Embryonic facial prominence (tissue), 1 donor: Measurements from ENCODE around the gene CS.
A peak's percentile ranks its signal among the peaks of the same experiment; 100 is the strongest.
"Not testable (repeated sequence)": the region's sequence is repeated elsewhere in the genome, so short reads cannot be mapped to it uniquely, and the experiment has no call there.

Source experiments
- DNase-seq: peaks from one replicate; pipeline ENCODE4 v3.0.0-alpha.2; 2016; ENCODE audit errors: extremely low spot score

Gene CS

DNA sequence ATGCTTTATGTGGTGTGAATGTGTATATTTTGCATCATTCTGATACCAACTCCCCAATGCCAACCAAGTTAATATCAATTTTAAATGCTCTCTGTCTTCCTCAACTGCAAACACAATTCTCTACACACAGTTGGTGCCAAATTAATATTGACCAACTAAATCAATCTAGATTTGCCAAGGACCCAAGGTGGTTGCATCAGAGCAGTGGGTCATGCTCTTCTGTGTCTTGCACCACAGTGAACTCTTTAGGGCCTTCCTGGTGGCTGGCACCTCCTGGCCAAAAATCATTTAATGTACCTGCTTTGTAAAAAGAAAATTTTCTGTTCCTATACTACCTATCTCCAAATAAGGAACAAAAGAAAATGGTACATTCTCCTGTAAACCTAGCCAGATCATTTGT, 19.3 kb downstream of the CS start:
- DNase-seq: no peak

- no peak for DNase-seq
These were observed 21.2 kb downstream of the CS start for GRCh38 chr12:56278905-56279304.

- no peak for DNase-seq
These were observed 25.8 kb downstream of the CS start for GRCh38 chr12:56274299-56274698.

- DNase-seq: not testable (repeated sequence)
These were observed 27.7 kb downstream of the CS start for GRCh38 chr12:56272468-56272867.

- DNase-seq: no peak
These were observed 29.1 kb downstream of the CS start for GRCh38 chr12:56271031-56271430.

DNA sequence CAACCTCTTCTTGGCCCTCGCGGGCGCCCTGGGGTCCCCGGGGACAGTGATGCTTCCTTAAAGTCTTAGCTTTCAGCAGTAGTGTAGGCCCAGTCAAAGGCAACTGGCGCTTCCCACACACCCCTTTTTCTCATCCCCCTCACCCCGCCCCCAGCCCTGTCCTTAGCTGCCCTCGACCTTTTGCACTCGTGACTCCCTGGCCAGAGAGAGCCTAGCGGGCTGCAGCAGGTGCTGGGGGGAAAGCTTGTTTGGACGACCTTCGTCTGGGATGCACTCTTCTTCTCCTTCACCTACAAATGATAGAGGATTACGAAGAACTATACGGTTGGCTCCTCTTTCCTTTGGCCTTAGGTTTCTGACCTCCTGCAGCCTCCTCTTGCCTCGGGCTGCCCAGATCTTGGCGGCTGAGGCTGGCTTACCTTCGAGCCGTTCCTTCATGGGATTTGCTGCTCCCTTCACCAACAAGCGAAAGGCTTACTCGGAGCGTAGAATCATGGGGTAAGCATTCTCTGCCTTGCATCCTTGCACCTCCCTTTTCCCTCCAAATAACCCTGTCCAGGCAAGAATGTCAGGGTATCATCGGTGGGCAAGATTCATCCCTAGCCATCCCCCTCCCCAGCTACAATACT, 32.6 kb downstream of the CS start:
- no peak for DNase-seq

- DNase-seq: peak; percentile 68
These were observed 33.3 kb downstream of the CS start, which contains the start of gene COQ10A for GRCh38 chr12:56266693-56267442. TSS of gene COQ10A (plus strand) at chr12:56266942. CDS start at chr12:56267119, 177 bp downstream.

DNA sequence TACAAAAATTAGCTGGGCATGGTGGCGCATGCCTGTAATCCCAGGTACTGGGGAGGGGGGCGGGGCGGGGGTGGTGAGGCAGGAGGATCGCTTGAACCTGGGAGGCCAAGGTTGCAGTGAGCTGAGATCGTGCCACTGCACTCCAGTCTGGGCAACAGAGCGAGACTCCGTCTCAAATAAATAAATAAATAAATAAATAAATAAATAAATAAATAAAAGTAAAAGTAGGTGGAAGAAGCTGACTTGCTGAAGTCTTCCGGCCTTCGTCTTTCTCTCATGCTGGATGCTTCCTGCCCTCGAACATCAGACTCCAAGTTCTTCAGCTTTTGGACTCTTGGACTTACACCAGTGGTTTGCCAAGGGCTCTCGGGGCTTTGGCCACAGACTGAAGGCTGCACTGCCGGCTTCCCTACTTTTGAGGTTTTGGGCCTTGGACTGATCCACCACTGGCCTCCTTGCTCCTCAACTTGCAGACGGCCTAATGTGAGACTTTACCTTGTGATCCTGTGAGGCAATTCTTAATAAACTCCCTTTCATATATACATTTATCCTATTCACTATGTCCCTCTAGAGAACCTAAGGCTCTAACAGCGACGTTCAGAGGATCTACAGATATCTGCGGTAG, 34.0 kb downstream of the CS start:
- DNase-seq: not testable (repeated sequence)

DNA sequence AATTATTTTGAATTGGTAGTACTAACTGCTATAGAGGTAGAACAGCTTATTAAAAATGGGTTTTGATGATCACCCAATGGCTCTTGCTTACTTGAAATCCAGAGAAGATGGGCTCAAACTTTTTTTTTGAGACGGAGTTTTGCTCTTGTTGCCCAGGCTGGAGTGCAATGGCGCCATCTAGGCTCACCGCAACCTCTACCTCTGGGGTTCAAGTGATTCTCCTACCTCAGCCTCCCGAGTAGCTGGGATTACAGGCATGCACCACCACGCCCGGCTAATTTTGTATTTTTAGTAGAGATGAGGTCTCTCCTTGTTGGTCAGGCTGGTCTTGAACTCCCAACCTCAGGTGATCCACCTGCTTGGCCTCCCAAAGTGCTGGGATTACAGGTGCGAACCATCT, 37.2 kb downstream of the CS start:
- not testable (repeated sequence) for DNase-seq

DNA sequence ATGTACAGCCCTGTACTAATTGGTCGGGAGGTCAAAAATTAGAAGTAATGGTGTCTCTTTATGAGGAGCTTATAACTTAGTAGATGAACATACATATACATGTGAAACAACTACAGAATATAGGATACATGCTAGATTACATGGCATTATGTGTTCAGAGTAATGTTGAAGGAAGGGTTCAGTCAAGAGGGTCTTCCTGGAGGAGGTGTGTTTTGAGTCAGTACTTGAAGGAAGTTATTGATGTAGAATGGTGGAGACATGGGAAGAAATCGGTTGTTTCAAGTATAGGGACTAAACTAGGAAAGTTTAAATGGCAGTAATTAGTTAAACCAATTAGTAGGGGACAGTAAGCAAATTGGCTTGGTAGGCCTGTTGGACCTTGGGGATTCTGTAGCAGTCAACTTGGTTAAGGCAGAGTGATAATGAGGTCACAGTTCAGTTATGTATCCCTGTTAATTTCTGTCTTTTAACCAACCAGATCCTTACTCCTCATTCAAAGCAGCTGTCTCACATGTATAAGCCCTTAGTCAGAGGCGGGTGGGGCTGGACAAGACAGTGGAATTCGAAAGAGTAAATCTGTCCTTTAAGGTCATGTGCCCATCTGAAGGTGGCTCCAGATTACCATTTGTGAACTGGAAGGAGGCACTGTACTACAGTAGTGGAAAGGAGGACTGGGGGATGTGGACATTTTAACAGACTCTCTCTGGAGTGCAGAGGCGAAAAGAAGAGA, 38.5 kb downstream of the CS start:
- no peak for DNase-seq

- no peak for DNase-seq
These were observed 39.2 kb downstream of the CS start for GRCh38 chr12:56260921-56261320.

- DNase-seq: no peak
These were observed 39.8 kb downstream of the CS start for GRCh38 chr12:56260380-56260779.

DNA sequence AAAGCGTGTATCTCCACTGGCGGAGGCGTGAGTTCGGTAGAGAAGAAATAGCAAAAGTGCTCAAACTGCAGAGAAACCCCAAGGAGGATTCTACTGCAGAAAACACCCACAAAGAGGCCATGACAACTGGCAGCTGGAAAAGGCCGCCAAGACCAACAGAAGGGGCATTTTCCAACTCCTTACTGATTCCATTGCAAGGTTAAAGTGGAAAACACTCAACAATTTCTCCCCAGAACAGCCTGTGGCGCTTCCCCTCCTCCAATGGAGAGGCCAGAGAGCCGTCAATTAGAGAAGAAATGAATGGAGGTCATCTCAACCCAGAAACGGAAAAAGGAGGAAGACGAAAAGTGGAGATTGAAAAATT, 41.3 kb downstream of the CS start:
- no peak for DNase-seq

DNA sequence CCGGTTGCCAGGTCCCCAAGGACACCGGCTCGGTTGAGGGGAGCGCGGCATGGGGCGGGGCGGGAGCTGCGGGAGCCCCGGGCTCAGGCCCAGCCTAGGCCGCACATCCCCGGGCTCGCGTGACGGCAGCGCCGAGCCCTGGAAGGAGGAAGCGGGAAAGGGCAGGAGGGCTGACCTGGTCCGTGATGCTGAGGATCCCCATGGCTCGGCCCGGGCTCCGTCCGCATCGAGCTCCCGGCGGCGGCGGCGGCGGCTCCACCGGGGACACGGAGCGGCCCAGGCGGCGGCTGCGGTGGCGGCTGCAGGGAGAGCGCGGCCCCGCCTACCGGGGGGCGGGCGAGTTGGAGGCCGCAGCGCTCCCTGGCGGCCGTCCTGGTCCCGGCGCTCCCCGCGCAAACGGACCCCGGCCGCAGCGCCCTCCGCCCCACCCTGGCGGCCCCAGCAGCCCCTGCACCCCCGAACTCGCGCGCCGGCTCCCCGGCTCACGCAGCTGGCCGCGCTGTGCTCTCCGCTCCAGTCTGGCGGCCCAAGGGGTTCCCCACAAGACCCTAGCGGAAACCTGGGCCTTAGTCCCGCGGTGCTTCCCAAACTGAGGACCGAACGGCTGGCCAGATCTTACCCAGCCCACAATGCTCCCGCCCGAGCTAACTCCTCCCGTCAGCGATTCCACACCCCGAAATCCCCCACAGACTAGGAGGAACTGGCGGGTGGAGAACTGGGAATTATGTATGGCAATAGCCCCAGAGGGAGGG, 41.9 kb downstream of the CS start, which contains the start of gene ANKRD52:
Gene ANKRD52, minus strand, starts transcription at position 317 of the 752 bp plus-strand sequence. Its CDS starts 115 bp downstream, at position 202.
- peak; percentile 54 for DNase-seq

- DNase-seq: no peak
These were observed 42.6 kb downstream of the CS start for GRCh38 chr12:56257491-56258067.

- no peak for DNase-seq
These were observed 43.1 kb downstream of the CS start for GRCh38 chr12:56257071-56257470.

GRCh38 chr12:56256326-56256960, 43.7 kb downstream of the CS start:
- DNase-seq: no peak

- no peak for DNase-seq
These were observed 44.5 kb downstream of the CS start for GRCh38 chr12:56255671-56256070.

DNA sequence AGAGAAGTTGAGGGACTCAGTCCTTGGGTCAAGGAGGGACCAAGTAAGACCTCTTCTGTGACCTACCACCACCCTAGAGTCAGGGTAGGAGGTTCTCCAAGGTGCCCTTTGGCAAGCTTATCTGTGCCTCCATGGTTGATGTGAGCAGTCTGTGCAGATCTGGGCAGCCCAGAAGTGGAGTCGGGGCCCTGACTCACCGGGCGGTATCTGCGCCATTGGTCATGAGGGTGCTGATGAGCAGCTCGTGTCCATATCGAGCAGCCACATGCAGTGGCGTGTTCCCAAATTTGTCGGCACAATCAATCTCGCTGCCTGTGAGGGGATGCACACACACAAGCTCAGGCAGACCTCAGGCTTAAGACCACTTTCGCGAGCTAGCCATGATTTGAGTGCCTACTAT, 47.0 kb downstream of the CS start:
- DNase-seq: no peak

DNA sequence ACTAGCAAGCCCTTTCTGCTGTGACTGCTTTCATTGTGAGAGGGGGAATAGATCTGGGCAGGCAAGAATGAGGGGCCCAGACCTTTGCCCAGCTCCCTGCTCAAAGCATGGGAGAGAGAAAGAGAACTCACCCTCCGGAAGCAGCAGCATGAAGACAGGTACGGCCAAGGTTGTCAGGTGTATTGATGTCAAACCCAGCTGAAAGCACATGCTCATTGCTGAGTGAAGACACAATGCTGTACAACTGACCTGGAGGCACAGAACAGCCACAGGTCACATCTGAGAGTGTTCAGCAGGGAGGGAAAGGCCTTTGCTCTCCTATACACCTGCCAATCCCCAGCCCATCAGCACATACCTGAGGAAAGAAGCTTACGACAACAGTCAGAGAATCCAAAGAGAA, 47.5 kb downstream of the CS start:
- no peak for DNase-seq

DNA sequence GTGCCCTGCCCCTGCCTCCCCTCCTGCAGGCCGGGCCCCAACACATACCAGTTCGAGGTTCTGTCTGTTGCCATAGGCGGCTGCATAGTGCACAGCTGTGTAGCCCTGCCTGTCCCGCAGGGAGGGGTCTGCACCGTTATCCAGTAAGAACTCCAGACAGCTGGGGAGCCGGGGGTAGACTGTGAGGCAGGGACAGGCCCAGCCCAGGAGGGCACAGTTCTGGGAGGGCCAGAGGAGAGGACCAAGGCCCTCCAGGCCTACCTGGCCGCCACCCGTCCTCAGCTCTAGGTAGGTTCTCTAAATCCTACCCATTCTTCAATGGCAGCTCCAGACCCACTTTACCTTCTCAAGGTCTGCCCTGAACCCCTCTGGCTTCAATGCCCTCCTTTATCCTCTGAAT, 51.4 kb downstream of the CS start:
- no peak for DNase-seq
